GM10847 (cell line): ENCODE measurements around the gene ZNF536.

ENCODE experiments used
- POLR2A ChIP-seq: IDR thresholded peaks from 2 replicates; pipeline ENCODE4 v1.6.1; 2011; ENCODE audit not compliant: insufficient read length; ENCODE audit errors: extremely low read depth

The ZNF536 gene

GRCh38 chr19:30482956-30483355, 110.8 kb downstream of the ZNF536 start:
- TF ChIP-seq POLR2A, result no peak

DNA sequence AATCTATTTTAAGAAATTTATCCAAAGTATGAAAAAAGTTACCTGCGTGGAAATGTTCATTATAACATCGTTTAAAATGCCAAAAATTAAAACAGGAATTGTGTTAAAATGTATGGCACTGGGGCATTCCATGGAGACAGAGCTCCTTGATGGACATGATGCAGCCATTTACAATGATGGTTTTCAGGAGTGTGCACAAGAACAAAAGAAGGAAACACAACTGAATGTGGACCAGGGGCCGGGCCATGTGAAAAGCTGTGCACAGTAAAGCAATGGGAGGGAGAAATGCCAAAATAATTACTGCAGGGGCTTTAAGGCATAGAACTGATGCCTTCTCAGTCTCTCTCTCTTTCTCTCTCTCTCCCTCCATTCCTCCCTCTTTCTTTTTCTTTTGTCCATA, 115.0 kb downstream of the ZNF536 start:
- TF ChIP-seq POLR2A, result no peak

GRCh38 chr19:30488191-30488590, 116.0 kb downstream of the ZNF536 start:
- TF ChIP-seq POLR2A, result no peak

- TF ChIP-seq POLR2A, result no peak
Measured at GRCh38 chr19:30490760-30491159, 118.6 kb downstream of the ZNF536 start.

DNA sequence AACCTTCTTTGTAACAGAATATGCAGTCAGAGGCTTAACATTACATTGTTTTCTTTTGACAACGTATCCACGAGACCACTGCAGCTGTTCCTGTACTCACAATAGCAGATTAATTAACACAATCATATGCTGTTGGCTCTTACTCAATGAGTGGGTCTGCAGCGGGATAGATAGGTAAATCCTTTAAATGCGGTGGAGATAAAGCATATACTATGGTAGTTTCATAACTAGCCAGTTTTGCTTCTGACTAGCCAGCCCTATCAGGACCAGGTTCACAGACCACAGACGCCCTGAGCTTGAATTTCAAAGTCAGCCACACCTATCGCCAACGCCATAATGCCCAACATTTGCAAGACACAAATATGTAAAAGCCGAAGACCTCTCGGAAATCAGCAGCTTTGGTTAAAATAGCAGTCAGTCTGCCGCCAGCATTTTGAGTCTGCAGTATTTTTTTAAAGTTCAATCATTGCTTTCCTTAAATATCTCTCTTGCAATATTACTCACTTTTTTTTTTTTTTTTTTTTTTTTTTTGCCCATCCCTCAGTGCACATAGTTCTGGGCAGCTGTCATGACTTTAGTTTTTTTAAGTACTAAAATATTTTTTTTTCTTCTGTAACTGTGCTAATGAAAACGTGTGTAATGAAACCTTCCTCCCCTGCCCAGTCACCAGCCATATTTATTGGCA, 120.5 kb downstream of the ZNF536 start:
- no peak for TF ChIP-seq POLR2A

DNA sequence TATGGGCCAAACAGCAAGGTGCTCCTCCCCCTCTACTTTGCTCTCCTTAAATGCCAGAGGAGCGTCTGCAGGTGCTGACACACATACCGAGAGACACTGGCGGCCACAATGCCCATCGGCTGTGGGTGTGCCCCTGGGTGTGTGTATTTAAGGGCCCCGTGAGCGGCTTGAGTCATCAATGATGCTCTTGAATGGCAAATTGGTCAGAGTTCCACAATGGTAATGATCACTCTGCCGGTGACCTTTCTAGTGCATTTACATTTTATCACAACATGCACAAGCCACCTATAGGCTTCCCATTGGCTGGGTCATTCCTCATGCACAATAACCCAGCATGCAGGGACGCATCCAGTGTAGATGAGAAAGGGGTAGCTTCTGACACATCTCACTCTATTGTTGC, 124.8 kb downstream of the ZNF536 start:
- TF ChIP-seq POLR2A, result no peak

DNA sequence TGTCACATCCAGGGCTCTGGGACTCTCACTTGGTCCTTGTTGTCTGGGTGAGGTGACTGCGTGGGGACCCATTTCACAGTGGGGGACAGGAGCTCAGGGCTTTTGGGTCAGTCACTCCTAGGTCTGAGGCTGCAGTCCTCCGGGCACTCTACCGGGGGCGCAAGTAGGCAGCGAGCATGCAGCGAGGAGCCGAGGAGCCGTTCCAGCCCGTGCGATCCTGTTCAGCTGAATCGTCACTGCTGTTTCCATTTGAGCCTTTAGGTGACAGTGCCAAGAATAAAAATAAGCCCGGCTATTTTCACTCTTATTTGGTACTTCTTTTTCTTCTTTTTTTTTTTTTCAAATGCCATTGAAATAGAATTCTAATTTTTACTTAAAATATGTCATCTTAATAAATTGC, 126.5 kb downstream of the ZNF536 start:
- TF ChIP-seq POLR2A, result no peak

DNA sequence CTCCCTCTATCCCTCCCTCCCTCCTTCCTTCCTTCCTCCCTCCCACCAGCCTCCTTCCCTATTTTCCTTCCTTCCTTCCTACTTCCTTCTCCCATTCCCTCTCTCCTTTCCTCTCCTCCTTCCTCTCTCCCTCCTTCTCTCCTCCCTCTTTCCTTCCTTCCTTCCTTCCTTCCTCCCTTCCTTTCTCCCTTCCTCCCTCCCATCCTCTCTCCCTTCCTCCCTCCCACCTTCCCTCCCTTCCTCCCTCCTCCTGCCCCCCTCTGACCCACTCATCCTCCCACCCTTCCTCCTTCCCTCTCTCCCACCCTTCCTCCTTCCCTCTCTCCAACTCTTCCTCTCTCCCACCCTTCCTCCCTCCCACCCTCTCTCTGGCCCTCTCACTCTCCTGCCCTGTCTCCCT, 132.1 kb downstream of the ZNF536 start:
- TF ChIP-seq POLR2A, result no peak

DNA sequence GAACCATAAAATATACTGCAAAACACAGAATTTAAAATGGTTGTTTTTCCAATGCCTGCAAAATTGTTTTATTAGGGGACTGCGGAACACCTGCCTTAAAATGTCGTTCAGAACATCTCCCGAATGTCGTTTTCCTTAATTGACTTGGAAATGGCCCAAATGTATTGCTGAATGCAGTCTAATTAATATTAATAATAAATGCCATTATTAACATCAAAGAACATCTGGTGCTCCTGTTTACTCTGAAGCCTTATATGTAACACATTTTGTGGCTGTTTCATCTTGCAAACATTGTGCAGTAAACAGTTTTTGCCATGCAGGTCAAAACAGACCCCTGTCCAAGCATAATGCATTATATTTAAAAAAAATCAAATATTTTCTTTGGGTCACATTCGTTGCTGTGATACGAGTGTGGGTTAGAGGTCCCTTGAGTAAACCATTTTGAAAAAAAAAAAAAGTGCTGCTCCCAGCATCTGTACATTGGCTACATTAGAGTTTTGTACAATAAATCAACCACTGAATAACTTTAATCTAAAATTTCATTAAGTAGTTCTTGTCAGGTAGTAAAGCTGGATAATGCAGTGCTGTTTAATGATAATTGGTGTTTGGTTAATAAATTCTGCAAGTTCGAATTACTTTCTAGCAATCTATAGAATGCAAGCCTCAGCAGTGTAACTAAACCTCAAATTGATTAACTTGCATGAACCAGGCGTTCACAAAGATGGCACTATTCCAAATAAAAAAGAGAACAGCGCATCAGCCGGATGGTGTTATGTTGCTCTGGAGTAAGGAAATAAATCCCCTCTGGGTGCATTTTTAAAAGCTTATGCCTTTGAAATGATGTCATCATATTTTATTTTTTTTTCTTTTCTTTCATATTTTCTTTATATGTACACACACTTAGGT, 140.2 kb downstream of the ZNF536 start:
- TF ChIP-seq POLR2A, result no peak

DNA sequence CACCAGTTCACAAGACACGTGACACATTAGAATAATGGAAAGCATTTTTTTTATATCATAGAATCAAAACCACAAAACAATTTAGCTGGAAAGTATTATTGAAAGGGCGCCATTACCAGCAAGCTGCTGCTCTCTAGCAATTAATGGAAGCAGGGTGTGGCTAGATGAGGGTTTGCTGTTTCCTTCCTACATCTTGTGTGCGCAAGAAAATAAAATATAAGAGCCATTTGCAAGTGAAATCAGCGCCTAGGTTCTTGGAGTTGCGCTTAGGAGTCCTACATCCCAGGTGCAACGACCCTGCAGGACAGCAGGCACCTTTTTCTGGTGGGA, 140.9 kb downstream of the ZNF536 start:
- TF ChIP-seq POLR2A, result no peak

DNA sequence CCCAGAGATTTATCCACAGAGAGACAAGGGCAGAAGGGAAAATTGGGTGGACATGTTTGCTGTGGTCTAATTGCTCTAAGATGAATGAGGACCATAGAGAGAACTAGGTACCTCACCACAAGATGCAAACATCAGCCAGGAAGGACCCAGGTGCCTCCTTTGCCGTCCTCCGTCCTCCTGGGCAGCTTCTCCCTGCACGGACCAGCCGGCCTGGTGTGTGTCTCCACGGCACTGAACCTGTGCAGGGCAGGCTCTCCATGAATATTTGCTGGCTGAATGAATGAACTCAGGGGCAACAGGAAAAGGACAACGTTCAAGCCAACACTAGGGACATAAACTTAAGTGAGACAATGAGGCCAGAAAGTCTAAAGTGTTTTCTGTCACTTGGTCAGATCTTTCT, 143.9 kb downstream of the ZNF536 start:
- TF ChIP-seq POLR2A, result no peak

- TF ChIP-seq POLR2A, result no peak
Measured at GRCh38 chr19:30516531-30516930, 144.3 kb downstream of the ZNF536 start.

DNA sequence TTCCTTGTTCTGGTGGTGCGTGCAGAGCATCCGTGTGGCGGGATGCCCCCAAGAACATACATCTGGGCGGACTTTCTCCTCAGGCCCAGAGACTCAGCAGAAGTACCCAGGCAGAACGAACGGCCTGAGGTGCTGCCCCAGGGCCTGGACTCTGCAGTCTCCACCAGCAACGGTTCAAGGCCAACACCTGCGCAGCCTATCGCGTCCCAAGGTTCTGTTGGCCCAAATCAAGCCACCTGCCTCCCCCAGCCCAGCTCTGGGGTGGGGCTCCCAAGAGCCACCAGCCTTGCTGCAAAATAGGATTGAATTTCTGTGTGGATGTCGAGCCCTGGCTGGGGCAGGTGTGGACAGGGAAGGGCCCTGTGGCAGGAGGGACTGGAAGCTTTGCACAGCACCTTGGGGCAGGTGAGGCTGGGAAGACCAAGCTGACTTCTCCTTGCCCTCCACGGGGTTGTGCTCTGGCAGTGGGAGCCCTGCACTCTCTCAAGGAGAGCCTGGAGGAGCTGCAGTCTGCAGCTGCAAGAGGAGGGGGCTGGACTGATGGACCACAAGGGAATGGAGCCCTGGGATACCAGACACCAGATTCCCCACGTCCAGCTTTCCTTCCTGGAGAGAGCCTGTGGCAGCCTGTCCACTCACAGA, 146.9 kb downstream of the ZNF536 start:
- no peak for TF ChIP-seq POLR2A

GRCh38 chr19:30519607-30520205, 147.5 kb downstream of the ZNF536 start:
- no peak for TF ChIP-seq POLR2A

- TF ChIP-seq POLR2A, result no peak
Measured at GRCh38 chr19:30520735-30521479, 148.7 kb downstream of the ZNF536 start.

DNA sequence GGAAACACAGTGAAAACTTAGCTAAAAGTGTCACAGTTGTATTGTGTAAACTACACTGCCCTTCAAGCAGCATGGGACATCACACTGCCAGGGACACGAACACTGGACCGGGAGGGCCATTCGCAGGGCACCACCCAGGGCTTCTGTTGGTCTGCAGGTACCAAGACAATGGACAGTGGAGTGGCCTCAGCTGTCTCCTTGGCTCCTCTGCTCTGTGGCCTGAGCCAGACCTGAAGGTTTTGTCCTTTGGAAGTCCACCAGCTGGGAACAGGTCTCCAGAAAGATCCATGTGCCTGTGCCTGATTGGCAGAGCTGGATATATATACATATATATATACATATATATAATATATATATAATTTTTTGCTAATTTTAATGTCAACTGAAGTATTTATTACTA, 149.8 kb downstream of the ZNF536 start:
- no peak for TF ChIP-seq POLR2A

GRCh38 chr19:30522341-30522740, 150.2 kb downstream of the ZNF536 start:
- TF ChIP-seq POLR2A, result no peak
